GM03348 (cell line): ENCODE measurements around the gene IFNA8.
"Not testable (repeated sequence)": the region's sequence is repeated elsewhere in the genome, so short reads cannot be mapped to it uniquely, and the experiment has no call there.

Experiments used
- DNase-seq: peaks from one replicate; pipeline ENCODE4 v3.0.0; 2012; ENCODE audit warnings: low spot score

IFNA8 gene

DNA sequence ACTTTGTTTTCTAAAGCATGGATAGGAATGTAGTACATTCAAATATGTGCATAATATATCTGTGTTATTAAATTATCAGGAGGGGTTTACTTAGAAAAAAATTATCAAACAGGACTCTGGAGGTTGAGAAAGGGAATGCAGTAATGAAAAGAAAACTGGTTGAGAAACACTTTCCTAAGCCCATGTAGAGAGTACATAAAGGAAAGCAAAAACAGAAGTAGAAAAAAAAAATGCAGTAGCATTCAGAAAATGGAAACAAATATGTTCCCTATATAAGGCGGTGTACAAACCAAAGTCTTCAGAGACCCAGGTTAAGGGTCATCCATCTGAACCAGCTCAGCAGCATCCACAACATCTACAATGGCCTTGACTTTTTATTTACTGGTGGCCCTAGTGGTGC, at the start of gene IFNA8:
TSS of gene IFNA8 (plus strand) at position 301 of the 400 bp plus-strand sequence. CDS start at position 361, 60 bp downstream.
- DNase-seq, result no peak

DNA sequence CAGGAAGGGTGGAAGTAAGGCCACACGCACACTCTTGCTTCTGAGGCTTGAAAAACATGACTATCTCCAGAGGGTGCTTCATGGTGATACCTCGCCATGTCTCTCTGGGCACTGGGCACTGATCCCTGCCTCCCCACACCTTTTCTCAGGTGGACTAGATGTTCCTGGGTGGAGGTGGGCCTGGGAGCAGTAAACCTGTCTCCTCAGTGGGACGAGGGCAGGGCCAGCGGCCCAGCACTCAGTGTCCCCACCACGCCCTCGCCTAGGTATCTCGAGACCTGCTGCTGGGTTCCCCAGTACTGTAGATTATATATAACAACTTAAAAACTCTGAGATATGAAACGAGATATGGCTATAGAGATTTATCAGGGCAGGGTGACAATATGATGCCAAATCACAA, 46.6 kb upstream of the IFNA8 start:
- no peak for DNase-seq

DNA sequence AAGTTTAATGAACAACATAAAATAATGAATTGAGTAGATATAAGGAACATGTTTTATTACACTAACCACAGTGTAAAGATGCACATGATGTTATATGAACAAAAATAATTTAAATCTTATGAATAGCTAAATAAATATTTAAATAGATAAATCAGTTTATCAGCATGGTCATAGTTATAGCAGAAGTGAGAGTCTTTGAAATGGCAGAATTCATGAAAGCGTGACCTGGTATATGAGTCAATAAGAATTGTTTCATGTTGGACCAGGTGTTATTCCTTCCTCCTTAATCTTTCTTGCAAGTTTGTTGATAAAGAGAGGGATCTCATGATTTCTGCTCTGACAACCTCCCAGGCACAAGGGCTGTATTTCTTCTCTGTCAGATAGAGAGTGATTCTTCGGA, 41.7 kb upstream of the IFNA8 start:
- not testable (repeated sequence) for DNase-seq

DNA sequence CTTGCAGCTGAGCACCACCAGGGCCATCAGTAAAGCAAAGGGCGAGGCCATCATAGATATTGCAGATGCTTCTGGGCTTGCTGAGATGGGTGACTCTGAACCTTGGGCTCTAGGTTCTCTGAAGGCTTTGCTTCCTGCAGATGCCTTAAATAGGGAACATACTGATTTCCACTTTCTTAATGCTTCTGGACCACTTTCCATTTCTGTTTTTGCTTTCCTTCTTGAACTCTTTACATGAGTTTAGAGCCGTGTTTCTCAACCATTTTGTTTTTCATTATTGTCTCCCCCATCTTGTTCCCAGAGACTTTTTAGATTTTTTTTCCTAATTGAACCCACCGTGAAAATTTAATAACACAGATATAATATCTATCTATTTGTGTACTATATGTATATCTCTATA, 41.0 kb upstream of the IFNA8 start, which contains the start of gene IFNA13:
TSS of gene IFNA13 (minus strand) at position 101 of the 400 bp plus-strand sequence. CDS start at position 54, 47 bp downstream.
- no peak for DNase-seq

GRCh38 chr9:21371467-21371866, 37.5 kb upstream of the IFNA8 start:
- not testable (repeated sequence) for DNase-seq

DNA sequence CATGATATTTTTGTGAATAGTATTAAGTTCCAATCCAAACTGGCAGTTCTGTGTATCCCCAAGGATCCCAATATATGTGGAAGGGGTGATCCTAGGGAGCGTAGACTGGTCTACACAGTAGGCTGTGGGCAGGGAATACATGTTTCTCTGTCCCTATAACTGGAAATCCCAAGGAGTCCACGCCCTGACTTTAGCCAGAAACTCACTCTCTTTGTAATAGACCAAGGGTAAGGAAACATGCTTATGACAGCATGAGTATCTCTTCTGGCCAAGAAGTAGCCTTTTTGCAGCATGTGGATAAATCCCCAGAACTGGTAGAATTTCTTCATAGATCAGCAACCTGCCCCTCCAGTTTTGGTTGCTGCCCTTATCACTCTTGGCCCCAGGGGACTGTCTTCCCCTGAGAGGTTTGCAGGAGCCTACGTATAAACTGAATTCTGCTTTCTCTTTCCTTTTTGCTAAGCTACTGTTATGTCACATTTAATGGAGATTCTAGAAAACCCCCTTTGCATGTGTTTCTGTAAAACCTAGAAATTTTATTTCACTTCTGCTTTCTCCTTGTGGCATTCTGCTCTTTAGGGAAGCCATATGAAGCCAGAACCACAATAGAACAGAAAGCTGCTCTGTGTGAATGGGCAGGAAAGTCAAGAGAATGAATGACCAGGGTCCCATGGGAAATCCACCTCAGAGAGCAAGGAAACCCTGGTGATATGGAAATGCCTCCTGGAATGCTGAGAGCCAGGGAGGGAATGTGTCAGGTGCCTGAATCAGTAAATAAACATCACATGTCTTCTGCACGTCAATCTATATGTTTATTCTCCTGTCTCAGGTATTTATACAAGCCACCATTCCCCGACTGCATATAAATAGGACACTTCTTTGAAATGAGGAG, 27.2 kb upstream of the IFNA8 start:
- DNase-seq, result no peak

GRCh38 chr9:21383627-21384026, 25.3 kb upstream of the IFNA8 start:
- DNase-seq, result no peak

- no peak for DNase-seq
Measured at GRCh38 chr9:21385131-21385670, 23.7 kb upstream of the IFNA8 start, which contains the start of gene IFNA2. Gene IFNA2, minus strand, starts transcription at chr9:21385398. Its CDS starts 69 bp downstream, at chr9:21385329.

- DNase-seq, result peak; percentile 8
Measured at GRCh38 chr9:21392270-21392669, 16.6 kb upstream of the IFNA8 start.

DNA sequence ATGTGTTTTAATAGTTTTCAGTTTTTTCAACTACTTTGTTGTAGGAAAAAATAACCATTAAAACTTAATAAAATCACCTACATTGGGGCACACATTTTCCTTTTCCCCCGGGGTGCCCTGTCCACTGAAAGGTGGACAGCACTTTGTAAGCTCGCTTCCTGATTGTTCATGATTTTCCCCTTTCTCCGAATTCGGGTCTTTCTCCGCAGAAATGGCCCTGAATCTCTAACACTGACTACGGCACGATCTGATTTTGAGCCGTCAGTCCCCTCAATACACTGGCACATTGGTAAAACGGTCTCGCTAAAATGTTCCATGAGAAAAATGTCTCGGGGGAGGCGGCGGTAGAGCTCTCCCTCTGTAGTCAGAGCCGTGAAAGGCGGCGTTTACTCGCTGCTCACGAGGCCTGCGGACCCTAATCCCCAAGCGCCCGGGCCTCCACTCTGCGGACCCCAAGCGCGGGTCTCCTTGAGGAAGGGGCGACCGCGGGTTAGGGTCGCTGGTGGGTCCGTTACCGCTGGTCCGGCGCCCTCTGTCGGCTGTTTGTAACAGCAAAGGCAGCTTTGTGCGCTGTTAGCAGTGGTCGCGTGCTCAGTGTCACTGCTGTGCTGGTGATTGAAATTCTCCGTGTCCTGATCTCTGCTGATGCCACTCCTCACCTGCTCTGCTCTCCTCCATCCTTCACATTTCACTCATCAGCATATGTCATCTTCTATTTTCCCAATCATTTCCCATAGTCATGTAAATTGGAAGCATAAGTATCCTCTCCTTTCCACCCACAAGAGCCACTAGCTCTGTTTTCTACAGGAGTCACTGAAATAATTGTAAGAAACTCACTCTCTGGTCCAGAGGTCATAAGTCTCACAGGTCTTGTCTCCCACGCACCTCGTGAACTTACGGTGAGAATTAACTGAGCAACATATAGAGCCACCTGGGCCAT, 12.9 kb upstream of the IFNA8 start:
- peak; percentile 43 for DNase-seq

- DNase-seq, result no peak
Measured at GRCh38 chr9:21398955-21399489, 9.9 kb upstream of the IFNA8 start.

GRCh38 chr9:21399956-21400355, 9.0 kb upstream of the IFNA8 start:
- DNase-seq, result no peak

DNA sequence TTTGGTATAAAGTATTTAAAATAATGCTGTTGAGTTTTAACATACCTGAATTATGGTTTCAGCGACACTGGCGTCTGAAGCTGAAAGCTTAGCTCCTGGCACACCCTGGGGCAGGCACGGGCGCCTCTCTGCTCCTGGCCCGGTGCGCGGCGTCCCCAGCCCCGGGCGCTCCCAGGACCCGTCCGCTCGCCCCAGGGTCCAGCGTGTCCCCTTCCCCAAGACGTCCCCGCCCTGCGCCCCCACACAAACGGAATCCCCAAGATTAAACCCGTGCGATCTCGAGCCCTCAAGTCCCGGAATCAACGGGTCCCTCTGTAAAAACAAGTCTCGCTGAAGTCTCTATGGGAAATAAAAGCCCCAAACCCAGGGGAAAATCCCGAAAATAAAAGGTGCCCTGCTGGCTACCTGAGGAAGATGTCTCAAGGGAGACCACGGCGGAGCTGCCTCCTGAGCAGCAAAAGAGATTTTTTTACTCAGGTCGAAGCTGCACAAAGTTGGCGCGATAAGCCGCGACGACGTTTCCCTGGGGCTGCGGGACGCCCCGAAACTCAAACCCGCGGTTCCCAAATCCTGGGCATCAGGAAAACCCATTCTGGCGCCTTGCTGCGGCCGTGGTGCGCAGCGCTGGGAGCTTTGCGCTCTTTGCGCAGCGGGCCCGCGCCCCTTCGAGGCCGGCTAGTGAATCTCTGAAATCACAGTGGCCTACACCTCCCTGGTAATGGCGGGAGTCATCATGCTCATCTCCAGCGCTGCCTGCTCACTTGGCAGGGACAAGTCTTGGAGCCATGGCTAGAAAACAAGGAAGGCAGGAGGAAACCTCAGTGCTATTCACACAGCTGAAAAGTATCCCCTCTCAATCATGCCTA, 6.3 kb upstream of the IFNA8 start:
- DNase-seq, result peak; percentile 47

DNA sequence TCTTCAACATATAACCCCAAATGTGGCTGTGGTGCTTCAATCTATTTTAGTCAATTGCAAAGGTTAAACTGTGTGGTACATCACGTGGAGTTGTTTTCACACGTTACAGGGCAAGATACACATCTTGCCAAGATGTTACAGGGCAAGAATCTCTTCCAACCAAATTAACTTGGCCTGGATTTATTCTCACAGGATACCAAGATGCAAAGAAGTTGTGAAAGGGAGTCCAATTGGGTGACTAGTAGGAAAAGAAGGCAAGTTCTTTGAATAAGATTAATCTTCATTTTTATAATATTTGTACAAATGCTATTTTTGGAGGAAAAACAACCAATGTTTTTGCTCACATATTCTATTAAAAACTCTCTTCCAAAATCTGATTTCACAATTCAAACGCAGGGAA, 4.8 kb upstream of the IFNA8 start:
- DNase-seq, result no peak

DNA sequence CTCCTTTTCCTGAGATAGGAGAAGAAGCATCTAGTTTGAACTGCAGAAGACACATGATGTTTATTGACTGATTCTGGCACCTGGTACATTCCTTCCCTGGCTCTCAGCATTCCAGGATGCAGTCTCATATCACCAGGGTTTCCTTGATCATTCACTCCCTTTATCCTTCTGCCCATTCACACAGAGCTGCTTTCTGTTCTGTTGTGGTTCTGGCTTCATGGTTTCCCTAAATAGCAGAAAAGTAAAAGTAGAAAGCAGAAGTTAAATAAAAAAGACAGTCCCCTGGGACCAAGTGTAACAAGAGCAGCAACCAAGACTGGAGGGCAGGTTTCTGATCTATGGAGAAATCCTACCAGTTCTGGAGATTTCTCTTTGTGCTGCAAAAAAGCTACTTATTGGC, 3.2 kb downstream of the IFNA8 start:
- no peak for DNase-seq

DNA sequence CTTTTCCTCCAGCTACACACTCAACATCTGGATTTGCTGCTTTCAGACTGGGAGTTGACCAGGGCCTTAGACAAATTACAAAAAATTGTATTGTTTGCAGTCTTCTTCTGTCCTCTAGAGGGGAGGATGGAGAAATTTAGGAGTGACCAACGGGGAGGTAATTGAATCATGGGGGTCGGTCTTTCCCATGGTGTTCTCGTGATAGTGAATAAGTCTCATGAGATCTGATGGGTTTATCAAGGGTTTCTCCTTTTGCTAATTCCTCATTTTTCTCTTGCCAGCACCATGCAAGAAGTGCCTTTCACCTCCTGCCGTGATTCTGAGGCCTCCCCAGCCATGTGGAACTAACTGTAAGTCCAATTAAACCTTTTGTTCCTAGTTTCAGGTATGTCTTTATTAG, 4.2 kb downstream of the IFNA8 start:
- DNase-seq, result no peak

DNA sequence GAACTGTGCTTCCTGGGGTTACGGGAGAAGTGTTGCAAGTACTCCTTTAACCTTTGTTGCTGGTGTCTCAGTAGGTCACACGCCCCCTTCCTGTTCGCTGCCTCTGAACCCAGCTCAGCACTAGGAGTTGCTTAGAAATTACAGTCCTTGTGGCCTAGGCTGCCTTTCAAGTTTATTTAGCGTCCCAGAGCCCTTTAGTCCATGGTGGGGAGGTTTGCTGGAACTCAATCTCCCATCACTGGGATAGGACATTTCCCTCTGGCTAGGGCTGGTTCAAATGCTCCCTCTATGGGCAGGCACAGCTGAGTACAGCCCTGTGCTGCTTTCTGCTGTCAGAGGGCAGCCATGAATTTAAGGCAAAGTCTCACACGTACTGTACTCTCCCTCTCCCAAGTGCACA, 4.7 kb downstream of the IFNA8 start:
- DNase-seq, result no peak

GRCh38 chr9:21414220-21414940, 5.5 kb downstream of the IFNA8 start:
- no peak for DNase-seq

DNA sequence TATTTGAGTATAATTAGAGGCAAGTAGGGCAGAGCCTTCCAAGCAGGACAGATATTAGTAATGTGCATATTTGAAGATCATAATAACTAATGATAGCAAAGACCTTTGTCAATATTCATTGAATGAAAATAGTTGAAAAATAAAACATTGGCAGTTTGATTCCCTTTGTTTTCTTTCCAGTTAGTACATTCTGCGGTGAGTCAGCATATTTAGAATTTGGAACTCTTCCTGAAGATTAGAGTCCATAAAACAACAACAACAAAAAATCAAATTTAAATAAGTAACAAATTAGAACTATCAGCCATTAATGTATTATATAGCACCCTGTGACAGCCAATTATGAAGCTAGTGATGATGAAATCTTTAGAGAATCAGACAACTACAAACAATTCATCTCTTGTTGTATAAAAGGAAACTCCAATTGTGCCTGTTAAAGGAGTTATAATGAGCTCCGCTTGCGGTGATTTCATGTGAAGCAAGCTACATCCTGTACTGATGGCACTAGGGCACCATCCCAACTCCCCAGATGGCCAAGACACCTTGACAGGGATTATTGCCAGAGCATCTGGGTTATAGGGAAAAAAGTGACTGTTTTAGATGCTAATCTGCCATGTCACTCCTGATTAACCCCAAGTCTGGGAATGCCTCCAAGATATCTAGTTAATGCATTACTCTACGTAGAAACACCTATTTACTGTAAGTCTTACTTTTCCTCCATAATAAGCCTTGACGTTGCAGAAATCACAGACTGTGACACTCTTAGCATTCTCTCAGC, 6.8 kb downstream of the IFNA8 start:
- DNase-seq, result no peak

- no peak for DNase-seq
Measured at GRCh38 chr9:21428235-21428634, 19.3 kb downstream of the IFNA8 start.
